ENCODE measurements around the gene TTC33. TPM values are rescaled to one million over a fixed set of nuclear protein-coding genes. Genes with fewer than 3 reads are reported as not detected.
A peak's percentile ranks its signal among the peaks of the same experiment; 100 is the strongest.

The TTC33 gene
- total and polyA plus RNA-seq, 12 donors: 6.4 to 20.1 (median 17.5) TPM

- DNase-seq: no peak
- intact Hi-C loops (cut with DNase I): loop anchor here in 1 of 10 donors (10.0 kb wide), 1 partner anchor 180 kb away; no protein-coding TSS in a partner anchor
- WGBS, 2 donors: 75 to 81% methylated on average over 1 of the region's 1 CpG
- peak in 1 of 8 donors; percentile 11 for ATAC-seq
- Histone ChIP-seq H3K27ac (peak overlapping the region in 4 of 10 donors; percentile 26 to 72 (median 60)), H3K4me1 (peaks cover 0 to 26% (median 0%) of the 10 kb centered on the region in 9 donors), H3K9me3 (peaks cover 0 to 3% (median 0%) of the 10 kb centered on the region in 11 donors), H3K4me3 (no peak overlapping the region), H3K36me3 (no peaks in the 10 kb centered on the region), H3K27me3 (no peaks in the 10 kb centered on the region)
- TF ChIP-seq CTCF (IDR thresholded peaks at IDR 0.05): no peak
These were observed 141.3 kb downstream of the TTC33 start for GRCh38 chr5:40614466-40614865.

GRCh38 chr5:40607202-40607601 lies 148.6 kb downstream of the TTC33 start:
- 87 to 91% methylated on average over 3 of the region's 3 CpGs for WGBS, 2 donors
- H3K27me3 ChIP-seq: no peaks in the 10 kb centered on the region
- ATAC-seq (no peak), DNase-seq (no peak)
- no peak overlapping the region for H3K27ac ChIP-seq
- TF ChIP-seq CTCF (IDR thresholded peaks at IDR 0.05): no peak
- H3K9me3 ChIP-seq: no peaks in the 10 kb centered on the region
- H3K4me3 ChIP-seq: no peak overlapping the region
- no peaks in the 10 kb centered on the region for H3K36me3 ChIP-seq
- intact Hi-C loops (cut with DNase I): no loop called here
- H3K4me1 ChIP-seq: peaks cover 0 to 26% (median 5%) of the 10 kb centered on the region in 9 donors

DNA sequence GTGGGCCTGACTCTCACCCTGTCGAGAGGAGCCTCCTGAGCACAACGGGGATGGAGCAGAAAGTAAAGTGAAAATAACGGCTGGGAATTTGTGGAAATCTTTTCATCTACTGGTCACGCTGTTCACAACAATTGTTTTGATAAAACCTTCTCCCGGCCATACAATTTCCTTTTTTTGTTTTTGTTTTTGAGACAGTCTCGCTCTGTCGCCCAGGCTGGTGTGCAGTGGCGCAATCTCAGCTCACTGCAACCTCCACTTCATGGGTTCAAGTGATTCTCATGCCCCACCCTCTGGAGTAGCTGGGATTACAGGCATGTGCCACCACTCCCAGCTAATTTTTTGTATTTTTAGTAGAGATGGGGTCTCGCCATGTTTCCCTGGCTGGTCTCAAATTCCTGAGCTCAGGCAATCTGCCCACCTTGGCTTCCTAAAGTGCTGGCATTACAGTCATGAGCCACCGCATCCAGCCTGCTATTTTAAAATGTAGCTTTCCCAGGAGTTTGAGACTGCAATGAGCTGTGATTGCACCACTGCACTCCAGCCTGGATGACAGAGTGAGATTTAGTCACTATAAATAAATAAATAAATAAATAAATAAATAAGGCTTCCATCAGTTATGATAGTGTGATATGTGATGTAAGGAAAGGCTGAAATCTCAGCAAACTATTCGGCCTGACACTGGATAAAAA lies 149.5 kb downstream of the TTC33 start:
- Histone ChIP-seq H3K36me3 (no peaks in the 10 kb centered on the region), H3K4me3 (peak overlapping the region in 1 of 10 donors; percentile 4), H3K27ac (peak overlapping the region in 3 of 10 donors; percentile 9 to 74 (median 44)), H3K27me3 (no peaks in the 10 kb centered on the region), H3K9me3 (no peaks in the 10 kb centered on the region), H3K4me1 (peaks cover 0 to 26% (median 5%) of the 10 kb centered on the region in 9 donors)
- ATAC-seq: no peak
- TF ChIP-seq CTCF (IDR thresholded peaks at IDR 0.05): no peak
- DNase-seq: no peak
- intact Hi-C loops (cut with DNase I): no loop called here
- 59 to 70% methylated on average over 11 of the region's 11 CpGs for WGBS, 2 donors

GRCh38 chr5:40605295-40605958 lies 150.3 kb downstream of the TTC33 start:
- ATAC-seq: peak in 1 of 8 donors; percentile 55
- DNase-seq: no peak
- no peak for TF ChIP-seq CTCF (IDR thresholded peaks at IDR 0.05)
- Histone ChIP-seq H3K27ac (peak overlapping the region in 2 of 10 donors; percentile 9 to 74), H3K27me3 (no peaks in the 10 kb centered on the region), H3K9me3 (no peaks in the 10 kb centered on the region), H3K4me1 (peaks cover 0 to 26% (median 5%) of the 10 kb centered on the region in 9 donors), H3K4me3 (peak overlapping the region in 1 of 10 donors; percentile 4), H3K36me3 (no peaks in the 10 kb centered on the region)
- 88 to 95% methylated on average over 4 of the region's 4 CpGs for WGBS, 2 donors
- intact Hi-C loops (cut with DNase I): no loop called here

Measured in heart right ventricle (tissue), 16 donors.